ENCODE measurements around the gene C1QTNF1. TPM values are rescaled to one million over a fixed set of nuclear protein-coding genes. Genes with fewer than 3 reads are reported as not detected.

C1QTNF1 gene
- total RNA-seq, 3 donors from 2014 or later (not counting 1 experiment from before 2014, with no cell fraction given): 0.20 to 0.28 TPM; not detected in 1

- DNase-seq: peak in 1 of 2 donors; percentile 25
- ATAC-seq: peak in 2 of 3 donors; percentile 11 to 61
- Mint-ChIP-seq H3K27ac (peak overlapping the region; percentile 58 to 73), H3K36me3 (no peaks in the 10 kb centered on the region), H3K4me1 (peaks cover 16 to 33% of the 10 kb centered on the region in 2 donors), H3K27me3 (ENCODE audit: low read depth in 2 of 2) (peaks cover 8 to 15% of the 10 kb centered on the region in 2 donors), H3K9me3 (no peaks in the 10 kb centered on the region), H3K4me3 (peak overlapping the region; percentile 78)
- H3K4me1 ChIP-seq (ENCODE audit: control insufficient read depth, insufficient read depth, low read length): peaks cover 16% of the 10 kb centered on the region
- no peaks in the 10 kb centered on the region for H3K9me3 ChIP-seq (ENCODE audit: control insufficient read depth, insufficient read depth, low read length)
- 27% methylated on average over 8 of the region's 8 CpGs for WGBS (ENCODE audit: insufficient coverage)
- no peak overlapping the region for H3K27ac ChIP-seq (ENCODE audit: low read length)
- no peak overlapping the region for H3K4me3 ChIP-seq (ENCODE audit: low read length)
- TF ChIP-seq, protein P1, sequence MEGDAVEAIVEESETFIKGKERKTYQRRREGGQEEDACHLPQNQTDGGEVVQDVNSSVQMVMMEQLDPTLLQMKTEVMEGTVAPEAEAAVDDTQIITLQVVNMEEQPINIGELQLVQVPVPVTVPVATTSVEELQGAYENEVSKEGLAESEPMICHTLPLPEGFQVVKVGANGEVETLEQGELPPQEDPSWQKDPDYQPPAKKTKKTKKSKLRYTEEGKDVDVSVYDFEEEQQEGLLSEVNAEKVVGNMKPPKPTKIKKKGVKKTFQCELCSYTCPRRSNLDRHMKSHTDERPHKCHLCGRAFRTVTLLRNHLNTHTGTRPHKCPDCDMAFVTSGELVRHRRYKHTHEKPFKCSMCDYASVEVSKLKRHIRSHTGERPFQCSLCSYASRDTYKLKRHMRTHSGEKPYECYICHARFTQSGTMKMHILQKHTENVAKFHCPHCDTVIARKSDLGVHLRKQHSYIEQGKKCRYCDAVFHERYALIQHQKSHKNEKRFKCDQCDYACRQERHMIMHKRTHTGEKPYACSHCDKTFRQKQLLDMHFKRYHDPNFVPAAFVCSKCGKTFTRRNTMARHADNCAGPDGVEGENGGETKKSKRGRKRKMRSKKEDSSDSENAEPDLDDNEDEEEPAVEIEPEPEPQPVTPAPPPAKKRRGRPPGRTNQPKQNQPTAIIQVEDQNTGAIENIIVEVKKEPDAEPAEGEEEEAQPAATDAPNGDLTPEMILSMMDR (IDR thresholded peaks at IDR 0.05): no peak
- intact Hi-C loops (cut with micrococcal nuclease): no loop called here
- no peaks in the 10 kb centered on the region for H3K36me3 ChIP-seq (ENCODE audit: control insufficient read depth, insufficient read depth, low read length)
- peaks cover 6% of the 10 kb centered on the region for H3K27me3 ChIP-seq (ENCODE audit: control insufficient read depth, insufficient read depth, low read length)
These were observed 69.3 kb downstream of the C1QTNF1 start for GRCh38 chr17:79093270-79093669.

GRCh38 chr17:79094261-79094660, 70.3 kb downstream of the C1QTNF1 start:
- TF ChIP-seq, protein P1 (IDR thresholded peaks at IDR 0.05): no peak
- H3K4me1 ChIP-seq (ENCODE audit: control insufficient read depth, insufficient read depth, low read length): peaks cover 16% of the 10 kb centered on the region
- Mint-ChIP-seq H3K36me3 (no peaks in the 10 kb centered on the region), H3K9me3 (no peaks in the 10 kb centered on the region), H3K27ac (no peak overlapping the region), H3K4me3 (no peak overlapping the region), H3K4me1 (peaks cover 16 to 34% of the 10 kb centered on the region in 2 donors), H3K27me3 (ENCODE audit: low read depth in 2 of 2) (peaks cover 10 to 15% of the 10 kb centered on the region in 2 donors)
- ATAC-seq (no peak), DNase-seq (no peak)
- intact Hi-C loops (cut with micrococcal nuclease): no loop called here
- H3K36me3 ChIP-seq (ENCODE audit: control insufficient read depth, insufficient read depth, low read length): no peaks in the 10 kb centered on the region
- 78% methylated on average over 6 of the region's 17 CpGs for WGBS (ENCODE audit: insufficient coverage)
- H3K9me3 ChIP-seq (ENCODE audit: control insufficient read depth, insufficient read depth, low read length): no peaks in the 10 kb centered on the region
- H3K27me3 ChIP-seq (ENCODE audit: control insufficient read depth, insufficient read depth, low read length): peaks cover 6% of the 10 kb centered on the region
- no peak overlapping the region for H3K4me3 ChIP-seq (ENCODE audit: low read length)
- no peak overlapping the region for H3K27ac ChIP-seq (ENCODE audit: low read length)

GRCh38 chr17:79095345-79096055, 71.5 kb downstream of the C1QTNF1 start:
- H3K36me3 ChIP-seq (ENCODE audit: control insufficient read depth, insufficient read depth, low read length): no peaks in the 10 kb centered on the region
- peaks cover 16% of the 10 kb centered on the region for H3K4me1 ChIP-seq (ENCODE audit: control insufficient read depth, insufficient read depth, low read length)
- no peak for DNase-seq
- no peak overlapping the region for H3K4me3 Mint-ChIP-seq
- no peaks in the 10 kb centered on the region for H3K9me3 ChIP-seq (ENCODE audit: control insufficient read depth, insufficient read depth, low read length)
- peaks cover 6% of the 10 kb centered on the region for H3K27me3 ChIP-seq (ENCODE audit: control insufficient read depth, insufficient read depth, low read length)
- no peak overlapping the region for H3K4me3 ChIP-seq (ENCODE audit: low read length)
- peaks cover 16 to 34% of the 10 kb centered on the region in 2 donors for H3K4me1 Mint-ChIP-seq
- no peak overlapping the region for H3K27ac ChIP-seq (ENCODE audit: low read length)
- H3K27me3 Mint-ChIP-seq (ENCODE audit: low read depth in 2 of 2): peaks cover 10 to 15% of the 10 kb centered on the region in 2 donors
- intact Hi-C loops (cut with micrococcal nuclease): no loop called here
- H3K9me3 Mint-ChIP-seq: no peaks in the 10 kb centered on the region
- H3K27ac Mint-ChIP-seq: no peak overlapping the region
- TF ChIP-seq, protein P1 (IDR thresholded peaks at IDR 0.05): no peak
- peak in 1 of 3 donors; percentile 49 for ATAC-seq
- WGBS (ENCODE audit: insufficient coverage): 88% methylated on average over 15 of the region's 15 CpGs
- no peaks in the 10 kb centered on the region for H3K36me3 Mint-ChIP-seq
